Hepatic stellate cell (primary cell): ENCODE results near the gene TENT5D.
"Not testable (repeated sequence)": the region's sequence is repeated elsewhere in the genome, so short reads cannot be mapped to it uniquely, and the experiment has no call there.

Source experiments
- DNase-seq: peaks from one replicate; pipeline ENCODE4 v3.0.0; 2011; ENCODE audit warnings: low spot score

Gene TENT5D

GRCh38 chrX:80420147-80420546, at the start of gene TENT5D:
TENT5D (plus strand) TSS chrX:80420447; CDS start chrX:80442540, 22,093 bp downstream.
- no peak for DNase-seq

- not testable (repeated sequence) for DNase-seq
These were observed 34.6 kb upstream of the TENT5D start for GRCh38 chrX:80385651-80386050.

- DNase-seq, result no peak
These were observed 32.0 kb upstream of the TENT5D start for GRCh38 chrX:80388206-80388605.

- DNase-seq, result no peak
These were observed 8.2 kb upstream of the TENT5D start for GRCh38 chrX:80412042-80412441.

GRCh38 chrX:80423000-80423399, 2.8 kb downstream of the TENT5D start:
- DNase-seq, result no peak

GRCh38 chrX:80423744-80424143, 3.5 kb downstream of the TENT5D start:
- no peak for DNase-seq

GRCh38 chrX:80430826-80431504, 10.7 kb downstream of the TENT5D start:
- DNase-seq, result no peak

- no peak for DNase-seq
These were observed 11.2 kb downstream of the TENT5D start for GRCh38 chrX:80431505-80431832.

GRCh38 chrX:80432441-80432840, 12.2 kb downstream of the TENT5D start:
- no peak for DNase-seq

GRCh38 chrX:80432863-80433262, 12.6 kb downstream of the TENT5D start:
- no peak for DNase-seq

- DNase-seq, result not testable (repeated sequence)
These were observed 47.9 kb downstream of the TENT5D start for GRCh38 chrX:80468166-80468565.

- no peak for DNase-seq
These were observed 51.3 kb downstream of the TENT5D start for GRCh38 chrX:80471582-80471981.

- no peak for DNase-seq
These were observed 65.3 kb downstream of the TENT5D start for GRCh38 chrX:80485543-80485942.

- DNase-seq, result no peak
These were observed 66.1 kb downstream of the TENT5D start for GRCh38 chrX:80486299-80486698.

GRCh38 chrX:80489166-80489565, 68.9 kb downstream of the TENT5D start:
- no peak for DNase-seq
